Measurements from ENCODE around the gene LRRC59.

Gene LRRC59

DNA sequence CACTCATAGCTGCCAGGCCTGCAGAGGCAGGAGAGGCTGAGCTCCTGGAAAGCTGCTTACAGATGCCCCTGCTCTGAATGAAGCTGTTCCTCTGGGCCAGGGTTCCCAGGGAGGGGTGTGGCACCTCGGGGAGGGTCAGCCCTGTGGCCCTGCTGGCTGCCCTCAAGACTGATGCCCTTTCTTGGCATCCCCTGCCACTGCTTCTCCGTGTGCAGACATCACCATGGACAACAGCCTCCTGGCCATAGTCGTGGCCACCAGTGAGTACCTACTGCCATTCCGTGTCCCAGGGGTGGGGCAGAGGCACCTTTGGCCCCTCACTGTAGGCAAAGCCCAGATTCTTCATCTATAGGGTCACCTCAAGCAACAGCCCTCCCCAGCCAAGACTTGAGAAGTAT is 33.3 kb downstream of the LRRC59 start:
- H3K9ac ChIP-seq (ENCODE audit: low read length) = no peak overlapping the region
- H3K4me3 ChIP-seq (ENCODE audit: insufficient read depth in 1 of 2, low read depth in 1 of 2, low read length in 2 of 2) = no peak overlapping the region
- peak overlapping the region; percentile 77 for H2AK5ac ChIP-seq (ENCODE audit: low read length, severe bottlenecking)
- no peaks in the 10 kb centered on the region for H3K27me3 ChIP-seq (ENCODE audit: control insufficient read depth in 1 of 2, insufficient read depth in 1 of 2, low read length in 2 of 2)
- H3K27ac ChIP-seq (ENCODE audit: low read length, poor library complexity, severe bottlenecking) = peak overlapping the region; percentile 3
- peak overlapping the region; percentile 77 for H4K91ac ChIP-seq (ENCODE audit: low read length)
- H2BK15ac ChIP-seq (ENCODE audit: low read depth, poor library complexity, severe bottlenecking) = no peak overlapping the region
- no peak overlapping the region for H2BK5ac ChIP-seq (ENCODE audit: low read depth, low read length, poor library complexity, severe bottlenecking)
- no peak overlapping the region for H3K18ac ChIP-seq (ENCODE audit: low read depth in 1 of 2, low read length in 2 of 2)
- peaks cover 22% of the 10 kb centered on the region for H3K79me1 ChIP-seq (replicated peaks; ENCODE audit: low read length, poor library complexity, severe bottlenecking)
- 73% methylated on average over 4 of the region's 4 CpGs for WGBS
- H3K14ac ChIP-seq (ENCODE audit: low read length in 2 of 2) = no peak overlapping the region
- peak overlapping the region in 1 of 2 experiments; percentile 16 for H3K23ac ChIP-seq (ENCODE audit: low read length in 2 of 2)
- peaks cover 55 to 63% of the 10 kb centered on the region in 2 experiments for H3K36me3 ChIP-seq (ENCODE audit: control insufficient read depth in 1 of 2, insufficient read depth in 2 of 2, low read depth in 1 of 2, low read length in 2 of 2)
- no peak overlapping the region for H2AFZ ChIP-seq (ENCODE audit: low read depth, low read length)
- H3K4me1 ChIP-seq (ENCODE audit: control insufficient read depth, insufficient read depth, low read depth, low read length) = peaks cover 39% of the 10 kb centered on the region
- H2BK120ac ChIP-seq (ENCODE audit: low read depth, low read length) = no peak overlapping the region
- no peak for DNase-seq
- no peak overlapping the region for H2BK12ac ChIP-seq (ENCODE audit: low read length in 2 of 2)
- H3K4ac ChIP-seq (ENCODE audit: low read depth in 1 of 2, low read length in 2 of 2) = no peak overlapping the region
- no peak overlapping the region for H3K4me2 ChIP-seq (ENCODE audit: low read length, poor library complexity, severe bottlenecking)
- no peaks in the 10 kb centered on the region for H3K9me3 ChIP-seq (ENCODE audit: control insufficient read depth, low read length)
- H4K8ac ChIP-seq (ENCODE audit: low read length) = no peak overlapping the region

DNA sequence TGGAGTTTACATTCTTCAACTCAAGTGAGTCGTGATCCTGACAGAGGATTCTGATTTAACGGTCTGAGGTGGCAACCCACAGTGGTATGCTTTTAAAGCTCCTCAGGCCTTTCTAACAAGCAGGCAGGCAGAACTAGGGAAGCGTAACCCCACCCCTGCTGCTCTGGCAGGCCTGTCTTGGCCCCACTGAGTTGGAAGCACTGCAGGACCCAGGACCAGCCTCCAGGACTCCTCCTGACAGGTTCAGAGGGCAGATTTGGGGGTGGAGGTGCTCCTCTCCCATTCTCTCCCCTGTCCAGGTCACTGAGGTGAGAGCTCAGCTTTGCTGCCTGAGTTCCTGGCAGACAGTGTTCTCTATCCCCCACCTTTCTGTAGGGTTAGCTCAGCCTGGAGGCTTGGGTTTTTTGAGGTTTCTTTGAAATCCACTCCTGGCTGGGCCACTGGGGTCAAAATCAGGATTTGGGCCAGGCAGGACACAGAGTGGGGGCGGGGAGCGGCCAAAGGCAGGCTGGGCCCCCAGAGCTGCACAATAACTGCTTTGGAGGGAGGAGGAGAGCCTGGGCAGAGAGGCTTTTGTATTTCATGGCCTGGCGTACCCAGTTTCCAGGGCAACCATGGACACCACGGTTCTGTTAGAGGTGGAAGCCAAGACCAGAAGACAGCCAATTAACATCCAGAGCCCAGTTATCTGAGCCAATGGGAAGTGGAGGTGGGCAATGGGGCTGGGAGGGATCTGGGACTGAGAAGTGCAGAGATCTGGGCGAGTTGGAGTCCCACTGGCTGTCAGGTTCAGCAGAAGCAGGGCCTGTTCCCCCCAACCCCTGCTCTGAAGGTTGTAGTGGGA is 33.9 kb downstream of the LRRC59 start:
- H3K36me3 ChIP-seq (ENCODE audit: control insufficient read depth in 1 of 2, insufficient read depth in 2 of 2, low read depth in 1 of 2, low read length in 2 of 2) = peaks cover 61 to 63% of the 10 kb centered on the region in 2 experiments
- H2BK15ac ChIP-seq (ENCODE audit: low read depth, poor library complexity, severe bottlenecking) = no peak overlapping the region
- peaks cover 24% of the 10 kb centered on the region for H3K79me1 ChIP-seq (replicated peaks; ENCODE audit: low read length, poor library complexity, severe bottlenecking)
- H3K4me1 ChIP-seq (ENCODE audit: control insufficient read depth, insufficient read depth, low read depth, low read length) = peaks cover 39% of the 10 kb centered on the region
- no peak overlapping the region for H3K4me3 ChIP-seq (ENCODE audit: insufficient read depth in 1 of 2, low read depth in 1 of 2, low read length in 2 of 2)
- peak overlapping the region; percentile 13 for H3K27ac ChIP-seq (ENCODE audit: low read length, poor library complexity, severe bottlenecking)
- H3K18ac ChIP-seq (ENCODE audit: low read depth in 1 of 2, low read length in 2 of 2) = no peak overlapping the region
- H3K9me3 ChIP-seq (ENCODE audit: control insufficient read depth, low read length) = no peaks in the 10 kb centered on the region
- no peak overlapping the region for H3K23ac ChIP-seq (ENCODE audit: low read length in 2 of 2)
- H2AFZ ChIP-seq (ENCODE audit: low read depth, low read length) = no peak overlapping the region
- 42% methylated on average over 8 of the region's 8 CpGs for WGBS
- H4K8ac ChIP-seq (ENCODE audit: low read length) = no peak overlapping the region
- no peak overlapping the region for H3K14ac ChIP-seq (ENCODE audit: low read length in 2 of 2)
- H3K4ac ChIP-seq (ENCODE audit: low read depth in 1 of 2, low read length in 2 of 2) = no peak overlapping the region
- H3K4me2 ChIP-seq (ENCODE audit: low read length, poor library complexity, severe bottlenecking) = no peak overlapping the region
- no peak overlapping the region for H2BK12ac ChIP-seq (ENCODE audit: low read length in 2 of 2)
- H2BK120ac ChIP-seq (ENCODE audit: low read depth, low read length) = no peak overlapping the region
- no peaks in the 10 kb centered on the region for H3K27me3 ChIP-seq (ENCODE audit: control insufficient read depth in 1 of 2, insufficient read depth in 1 of 2, low read length in 2 of 2)
- peak overlapping the region; percentile 7 for H3K9ac ChIP-seq (ENCODE audit: low read length)
- H4K91ac ChIP-seq (ENCODE audit: low read length) = no peak overlapping the region
- H2BK5ac ChIP-seq (ENCODE audit: low read depth, low read length, poor library complexity, severe bottlenecking) = no peak overlapping the region
- peak; percentile 59 for DNase-seq
- peak overlapping the region; percentile 77 for H2AK5ac ChIP-seq (ENCODE audit: low read length, severe bottlenecking)

DNA sequence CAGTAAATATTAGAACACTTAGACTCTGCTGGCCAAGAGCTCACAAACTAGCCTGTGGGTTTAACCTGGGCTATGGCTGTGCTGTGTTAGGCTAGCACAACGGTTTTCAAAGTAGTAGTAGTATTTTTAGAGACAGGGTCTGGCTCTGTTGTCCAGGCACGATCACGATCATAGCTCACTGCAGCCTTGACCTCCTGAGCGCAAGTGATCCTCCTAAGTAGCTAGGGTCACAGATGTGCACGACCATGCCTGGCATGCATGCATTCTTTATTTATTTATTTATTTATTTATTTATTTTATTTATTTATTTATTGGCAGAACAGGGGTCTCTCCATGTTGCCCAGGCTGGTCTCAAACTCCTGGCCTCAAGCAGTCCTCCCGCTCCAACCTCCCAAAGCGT is 34.7 kb downstream of the LRRC59 start:
- Histone ChIP-seq H3K23ac (ENCODE audit: low read length in 2 of 2) (no peak overlapping the region), H2BK15ac (ENCODE audit: low read depth, poor library complexity, severe bottlenecking) (no peak overlapping the region), H2AK5ac (ENCODE audit: low read length, severe bottlenecking) (no peak overlapping the region), H4K8ac (ENCODE audit: low read length) (no peak overlapping the region), H2AFZ (ENCODE audit: low read depth, low read length) (no peak overlapping the region), H3K4me1 (ENCODE audit: control insufficient read depth, insufficient read depth, low read depth, low read length) (peaks cover 39% of the 10 kb centered on the region), H3K18ac (ENCODE audit: low read depth in 1 of 2, low read length in 2 of 2) (no peak overlapping the region), H2BK120ac (ENCODE audit: low read depth, low read length) (no peak overlapping the region), H3K4me2 (ENCODE audit: low read length, poor library complexity, severe bottlenecking) (no peak overlapping the region), H2BK5ac (ENCODE audit: low read depth, low read length, poor library complexity, severe bottlenecking) (no peak overlapping the region), H3K36me3 (ENCODE audit: control insufficient read depth in 1 of 2, insufficient read depth in 2 of 2, low read depth in 1 of 2, low read length in 2 of 2) (peaks cover 61 to 63% of the 10 kb centered on the region in 2 experiments), H3K9me3 (ENCODE audit: control insufficient read depth, low read length) (no peaks in the 10 kb centered on the region), H3K4me3 (ENCODE audit: insufficient read depth in 1 of 2, low read depth in 1 of 2, low read length in 2 of 2) (no peak overlapping the region), H3K4ac (ENCODE audit: low read depth in 1 of 2, low read length in 2 of 2) (no peak overlapping the region), H3K9ac (ENCODE audit: low read length) (peak overlapping the region; percentile 29), H3K27ac (ENCODE audit: low read length, poor library complexity, severe bottlenecking) (no peak overlapping the region), H3K79me1 (replicated peaks; ENCODE audit: low read length, poor library complexity, severe bottlenecking) (peaks cover 16% of the 10 kb centered on the region), H3K14ac (ENCODE audit: low read length in 2 of 2) (no peak overlapping the region), H4K91ac (ENCODE audit: low read length) (no peak overlapping the region), H2BK12ac (ENCODE audit: low read length in 2 of 2) (no peak overlapping the region), H3K27me3 (ENCODE audit: control insufficient read depth in 1 of 2, insufficient read depth in 1 of 2, low read length in 2 of 2) (no peaks in the 10 kb centered on the region)
- WGBS = 83% methylated on average over 6 of the region's 7 CpGs
- DNase-seq = no peak

DNA sequence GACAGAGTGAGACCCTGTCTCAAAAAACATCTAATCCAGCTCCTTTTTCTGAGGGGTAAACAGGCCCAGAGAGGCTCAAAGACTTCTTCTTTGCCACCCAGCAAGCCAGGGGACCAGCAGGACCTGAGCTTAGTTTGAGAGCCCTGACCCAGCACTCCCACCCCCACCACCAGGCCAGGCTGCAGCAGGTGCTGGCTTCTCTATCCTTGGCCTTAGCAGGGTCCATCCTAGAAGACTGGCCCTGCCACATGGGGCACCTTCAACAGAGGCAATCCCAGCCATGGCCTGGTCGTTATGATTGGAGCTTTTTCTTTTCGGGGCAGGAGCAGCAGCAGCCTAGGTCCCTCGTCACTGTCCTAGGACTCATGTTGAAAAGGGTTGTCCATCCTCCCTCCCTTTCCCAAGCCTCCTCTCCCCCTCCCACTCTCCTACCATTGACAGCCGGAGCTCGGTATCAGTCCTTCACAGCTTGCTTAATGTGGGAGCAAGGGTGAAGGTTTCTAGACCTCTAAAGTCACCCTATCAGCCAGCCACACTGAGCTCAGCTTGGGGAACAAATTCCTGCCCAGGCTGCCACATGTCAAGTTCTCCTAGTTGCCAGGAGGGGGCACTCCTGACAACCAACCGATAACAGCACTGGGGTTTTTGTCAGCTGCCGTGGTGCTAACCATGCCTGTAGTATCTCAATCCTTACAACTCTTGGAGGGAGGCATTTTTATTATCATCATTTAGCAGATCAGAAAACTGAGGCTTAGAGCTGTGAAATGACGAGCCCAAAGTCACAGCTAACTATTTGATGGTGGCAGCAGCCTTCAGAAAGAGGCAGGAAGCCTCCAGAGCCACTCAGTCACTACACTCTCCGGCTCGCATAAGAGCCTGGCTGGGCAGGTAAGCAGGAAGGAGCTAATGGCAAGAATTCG is 35.5 kb downstream of the LRRC59 start:
- no peak overlapping the region for H3K4me3 ChIP-seq (ENCODE audit: insufficient read depth in 1 of 2, low read depth in 1 of 2, low read length in 2 of 2)
- peaks cover 13% of the 10 kb centered on the region for H3K79me1 ChIP-seq (replicated peaks; ENCODE audit: low read length, poor library complexity, severe bottlenecking)
- H3K9ac ChIP-seq (ENCODE audit: low read length) = peak overlapping the region; percentile 29
- H2BK15ac ChIP-seq (ENCODE audit: low read depth, poor library complexity, severe bottlenecking) = no peak overlapping the region
- H3K4ac ChIP-seq (ENCODE audit: low read depth in 1 of 2, low read length in 2 of 2) = peak overlapping the region in 1 of 2 experiments; percentile 46
- H2BK5ac ChIP-seq (ENCODE audit: low read depth, low read length, poor library complexity, severe bottlenecking) = no peak overlapping the region
- no peak overlapping the region for H3K14ac ChIP-seq (ENCODE audit: low read length in 2 of 2)
- peak overlapping the region; percentile 86 for H2AK5ac ChIP-seq (ENCODE audit: low read length, severe bottlenecking)
- no peaks in the 10 kb centered on the region for H3K9me3 ChIP-seq (ENCODE audit: control insufficient read depth, low read length)
- no peak overlapping the region for H3K4me2 ChIP-seq (ENCODE audit: low read length, poor library complexity, severe bottlenecking)
- no peaks in the 10 kb centered on the region for H3K27me3 ChIP-seq (ENCODE audit: control insufficient read depth in 1 of 2, insufficient read depth in 1 of 2, low read length in 2 of 2)
- H4K91ac ChIP-seq (ENCODE audit: low read length) = peak overlapping the region; percentile 3
- no peak overlapping the region for H3K18ac ChIP-seq (ENCODE audit: low read depth in 1 of 2, low read length in 2 of 2)
- H3K23ac ChIP-seq (ENCODE audit: low read length in 2 of 2) = no peak overlapping the region
- H2BK12ac ChIP-seq (ENCODE audit: low read length in 2 of 2) = no peak overlapping the region
- peaks cover 39% of the 10 kb centered on the region for H3K4me1 ChIP-seq (ENCODE audit: control insufficient read depth, insufficient read depth, low read depth, low read length)
- H2AFZ ChIP-seq (ENCODE audit: low read depth, low read length) = no peak overlapping the region
- WGBS = 45% methylated on average over 9 of the region's 11 CpGs
- DNase-seq = peak; percentile 75
- H4K8ac ChIP-seq (ENCODE audit: low read length) = peak overlapping the region; percentile 19
- no peak overlapping the region for H3K27ac ChIP-seq (ENCODE audit: low read length, poor library complexity, severe bottlenecking)
- H3K36me3 ChIP-seq (ENCODE audit: control insufficient read depth in 1 of 2, insufficient read depth in 2 of 2, low read depth in 1 of 2, low read length in 2 of 2) = peaks cover 61 to 62% of the 10 kb centered on the region in 2 experiments
- H2BK120ac ChIP-seq (ENCODE audit: low read depth, low read length) = no peak overlapping the region

Measured in mesenchymal stem cell (in vitro differentiated cells and primary cell).